GM12872 (cell line): ENCODE measurements around the gene TAF7.
A peak's percentile ranks its signal among the peaks of the same experiment; 100 is the strongest.

ENCODE experiments used
- CTCF ChIP-seq: IDR thresholded peaks from 3 replicates; pipeline ENCODE4 v1.5.1; 2011; ENCODE audit warnings: low read depth, mild to moderate bottlenecking, low read length, moderate library complexity; ENCODE audit not compliant: insufficient read depth

The TAF7 gene

GRCh38 chr5:141326088-141326854 lies 5.7 kb upstream of the TAF7 start:
- TF ChIP-seq CTCF: peak; percentile 61; the same call in 2 of the 3 replicates

- TF ChIP-seq CTCF: no peak
These were observed 1.7 kb upstream of the TAF7 start for GRCh38 chr5:141322261-141322660.

GRCh38 chr5:141319699-141320098 lies 885 bp downstream of the TAF7 start:
- TF ChIP-seq CTCF: no peak

GRCh38 chr5:141319202-141319601 lies 1.4 kb downstream of the TAF7 start:
- no peak for TF ChIP-seq CTCF

GRCh38 chr5:141313711-141314110 lies 6.9 kb downstream of the TAF7 start:
- TF ChIP-seq CTCF: no peak

- no peak for TF ChIP-seq CTCF
These were observed 14.0 kb downstream of the TAF7 start for GRCh38 chr5:141306630-141307029.

GRCh38 chr5:141303756-141304155 lies 16.8 kb downstream of the TAF7 start, which contains the start of gene SLC25A2:
SLC25A2 (minus strand) TSS chr5:141304049; CDS start chr5:141303865, 184 bp downstream.
- TF ChIP-seq CTCF: no peak
